AG09309 (cell line): ENCODE measurements around the gene CDK14.

ENCODE experiments used
- DNase-seq: peaks from one replicate; pipeline ENCODE4 v3.0.0-alpha.2; 2010; ENCODE audit warnings: low read depth
- H3K4me3 ChIP-seq: 2 replicates; pipeline ENCODE4 v1.5.1; 2011; ENCODE audit warnings: mild to moderate bottlenecking, low read depth, low read length, moderate library complexity; ENCODE audit not compliant: control insufficient read depth
- TF ChIP-seq, protein P1 (sequence below): IDR thresholded peaks from 2 replicates; pipeline ENCODE4 v1.5.1; 2011; ENCODE audit warnings: mild to moderate bottlenecking, low read depth, low read length, inconsistent platforms; ENCODE audit not compliant: insufficient read depth, control insufficient read depth; ENCODE audit errors: missing control alignments

The CDK14 gene

DNA sequence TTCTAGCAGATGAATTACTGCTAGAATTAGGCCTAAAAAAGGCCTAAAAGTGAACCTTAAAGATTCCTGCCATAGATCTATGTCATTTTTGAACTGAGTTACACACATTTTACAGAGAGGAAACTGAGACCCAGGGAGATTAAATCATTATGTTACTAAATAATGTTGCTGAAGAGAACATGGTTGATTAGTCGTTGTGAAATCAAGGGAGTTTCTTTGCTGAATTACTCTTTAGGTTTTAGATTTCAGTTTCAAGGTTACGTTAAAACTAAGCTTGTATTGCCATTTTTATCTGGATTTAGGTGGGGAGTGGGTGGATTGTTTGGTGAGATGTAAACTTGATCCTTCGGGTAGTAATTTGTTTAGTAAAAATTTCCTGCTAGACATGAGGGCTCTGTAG, 21.3 kb downstream of the CDK14 start:
- DNase-seq, result no peak
- TF ChIP-seq, protein P1, sequence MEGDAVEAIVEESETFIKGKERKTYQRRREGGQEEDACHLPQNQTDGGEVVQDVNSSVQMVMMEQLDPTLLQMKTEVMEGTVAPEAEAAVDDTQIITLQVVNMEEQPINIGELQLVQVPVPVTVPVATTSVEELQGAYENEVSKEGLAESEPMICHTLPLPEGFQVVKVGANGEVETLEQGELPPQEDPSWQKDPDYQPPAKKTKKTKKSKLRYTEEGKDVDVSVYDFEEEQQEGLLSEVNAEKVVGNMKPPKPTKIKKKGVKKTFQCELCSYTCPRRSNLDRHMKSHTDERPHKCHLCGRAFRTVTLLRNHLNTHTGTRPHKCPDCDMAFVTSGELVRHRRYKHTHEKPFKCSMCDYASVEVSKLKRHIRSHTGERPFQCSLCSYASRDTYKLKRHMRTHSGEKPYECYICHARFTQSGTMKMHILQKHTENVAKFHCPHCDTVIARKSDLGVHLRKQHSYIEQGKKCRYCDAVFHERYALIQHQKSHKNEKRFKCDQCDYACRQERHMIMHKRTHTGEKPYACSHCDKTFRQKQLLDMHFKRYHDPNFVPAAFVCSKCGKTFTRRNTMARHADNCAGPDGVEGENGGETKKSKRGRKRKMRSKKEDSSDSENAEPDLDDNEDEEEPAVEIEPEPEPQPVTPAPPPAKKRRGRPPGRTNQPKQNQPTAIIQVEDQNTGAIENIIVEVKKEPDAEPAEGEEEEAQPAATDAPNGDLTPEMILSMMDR, result no peak
- H3K4me3 ChIP-seq, result no peak overlapping the region

DNA sequence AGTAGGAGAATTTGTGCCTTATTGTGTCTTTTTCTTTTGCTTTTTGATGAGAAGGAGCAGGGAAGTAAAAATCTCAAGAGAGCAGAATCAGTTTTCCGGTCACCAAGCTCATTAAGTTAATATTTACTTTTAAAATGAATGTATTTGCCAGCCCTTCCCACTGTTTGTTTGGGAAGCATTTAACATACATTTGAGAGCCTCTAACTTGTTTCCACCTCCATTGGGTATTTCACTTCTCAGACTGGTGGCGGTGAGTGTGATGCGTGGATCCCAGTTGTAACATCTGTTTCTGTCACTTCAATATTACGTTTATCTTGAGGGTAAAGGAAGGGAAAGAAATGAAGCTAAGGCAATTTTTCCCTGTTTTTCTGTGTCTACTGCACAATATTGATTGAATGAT, 22.8 kb downstream of the CDK14 start:
- TF ChIP-seq, protein P1, result no peak
- no peak for DNase-seq
- no peak overlapping the region for H3K4me3 ChIP-seq

DNA sequence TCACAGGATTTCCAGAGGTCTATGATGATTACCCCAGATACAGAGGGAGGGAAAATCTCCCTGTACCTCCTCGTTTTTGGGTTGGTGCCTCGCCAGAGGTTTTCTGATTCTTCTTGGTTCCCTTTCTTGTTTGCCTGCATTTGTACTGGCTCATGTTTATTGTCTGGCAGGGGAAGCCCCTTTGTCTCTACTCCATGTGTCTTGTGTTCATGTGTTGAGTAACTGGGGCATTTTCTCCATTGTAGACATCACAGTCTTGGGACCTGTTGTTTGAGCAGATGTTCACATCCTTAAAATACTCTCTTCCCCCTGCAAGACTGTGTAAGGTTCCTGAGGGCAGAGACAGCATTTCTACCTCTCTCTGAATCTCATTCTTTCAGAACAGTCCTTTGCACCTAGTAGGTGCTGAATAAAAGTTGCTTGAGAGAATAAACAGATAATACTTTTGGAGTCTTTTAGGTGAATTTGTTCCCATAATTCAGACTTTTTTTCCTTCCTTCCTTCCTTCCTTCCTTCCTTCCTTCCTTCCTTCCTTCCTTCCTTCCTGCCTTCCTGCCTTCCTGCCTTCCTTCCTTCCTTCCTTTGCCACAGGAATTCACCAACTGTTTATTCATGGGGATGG, 25.1 kb downstream of the CDK14 start:
- TF ChIP-seq, protein P1, result no peak
- H3K4me3 ChIP-seq, result no peak overlapping the region
- DNase-seq, result no peak

DNA sequence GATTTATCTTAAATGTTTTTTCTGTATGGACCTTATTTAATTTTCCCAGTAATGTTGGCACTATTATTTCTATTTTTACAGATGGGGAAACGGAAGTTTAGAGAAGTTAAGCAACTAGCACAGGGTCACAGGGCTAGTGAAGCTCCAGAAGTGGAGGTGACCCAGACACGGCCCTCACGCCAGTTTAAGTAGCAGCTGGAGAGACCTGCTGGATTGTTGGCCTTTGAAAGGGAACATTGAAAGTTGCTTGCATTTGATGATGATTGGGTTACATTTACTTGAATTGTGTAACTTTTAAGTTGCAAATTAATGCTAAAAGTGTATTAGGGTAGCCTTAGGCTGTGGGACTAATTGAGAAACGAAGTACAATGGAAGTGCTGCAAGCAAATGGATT, 25.6 kb downstream of the CDK14 start:
- DNase-seq, result no peak
- TF ChIP-seq, protein P1, result no peak
- no peak overlapping the region for H3K4me3 ChIP-seq

DNA sequence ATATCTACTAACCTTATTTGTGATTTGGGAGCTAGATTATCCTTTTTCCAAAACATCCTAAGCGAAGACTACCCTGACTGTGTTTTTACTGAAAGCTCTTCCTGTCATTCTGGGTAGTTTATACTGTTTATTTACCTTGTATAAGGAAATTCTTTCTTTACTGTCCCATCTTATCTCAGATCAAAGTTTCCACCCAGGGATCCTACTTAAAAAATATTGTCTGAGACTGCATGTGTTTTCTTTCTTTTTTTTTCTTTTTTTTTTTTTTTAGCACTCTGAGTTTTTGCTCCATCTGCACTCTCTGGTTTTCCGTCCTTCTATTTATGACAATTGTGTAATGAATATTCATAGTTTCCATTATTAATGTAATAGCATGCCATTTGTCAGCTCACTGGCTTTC, 26.5 kb downstream of the CDK14 start:
- H3K4me3 ChIP-seq, result no peak overlapping the region
- no peak for DNase-seq
- TF ChIP-seq, protein P1, result no peak

DNA sequence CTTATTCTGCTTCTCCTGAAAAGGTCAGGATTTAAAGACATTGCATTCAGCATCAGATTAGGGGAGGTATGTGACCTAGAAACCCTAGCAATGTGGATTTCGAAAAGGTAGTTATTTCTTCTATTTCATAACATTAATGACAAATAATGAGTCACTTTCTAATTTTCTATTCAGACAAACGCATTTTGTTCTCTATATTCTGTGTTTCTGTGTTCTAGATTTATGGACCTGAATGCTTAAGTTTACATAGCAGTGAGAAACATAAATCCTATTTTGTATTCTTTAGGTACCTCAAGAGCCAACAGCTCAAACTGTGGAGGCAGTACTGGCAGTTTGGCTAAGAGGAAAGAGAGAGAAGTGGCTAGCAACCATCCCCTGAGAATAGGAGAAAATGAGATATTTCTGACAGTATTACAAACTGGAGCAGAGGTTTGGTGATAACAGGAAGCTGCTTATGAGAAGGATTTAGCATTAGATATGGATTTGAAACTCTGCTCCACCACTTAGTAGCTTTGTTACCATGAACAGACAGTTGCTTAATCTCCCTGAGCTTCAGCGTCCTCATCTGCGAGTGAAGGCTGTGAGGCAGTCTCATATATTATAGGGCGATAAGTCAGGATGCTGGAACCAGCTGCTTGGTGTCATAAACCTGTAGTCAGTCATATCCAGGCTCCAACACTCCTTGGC, 28.2 kb downstream of the CDK14 start:
- no peak for DNase-seq
- TF ChIP-seq, protein P1, result no peak

DNA sequence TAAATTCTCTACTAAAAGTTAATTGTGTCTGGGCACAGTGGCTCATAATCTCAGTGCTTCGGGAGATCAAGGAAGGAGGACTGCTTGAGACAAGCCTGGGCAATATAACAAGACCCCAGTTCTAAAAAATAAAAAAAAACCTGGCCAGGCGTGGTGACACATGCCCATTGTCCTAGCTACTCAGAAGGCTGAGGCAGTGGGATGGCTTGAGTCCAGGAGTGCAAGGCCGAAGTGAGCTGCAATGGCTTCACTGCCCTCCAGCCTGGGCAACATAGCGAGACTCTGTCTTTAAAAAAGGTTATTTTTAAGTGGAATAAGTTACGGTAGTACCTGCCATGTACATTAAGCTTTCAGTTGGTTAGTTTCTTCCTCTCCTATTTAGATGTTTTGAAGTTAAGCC, 28.9 kb downstream of the CDK14 start:
- H3K4me3 ChIP-seq, result no peak overlapping the region
- TF ChIP-seq, protein P1, result no peak
- no peak for DNase-seq

More for the DNA sequence above, 28.2 kb downstream of the CDK14 start:
- no peak overlapping the region for H3K4me3 ChIP-seq
